ENCODE measurements around the gene OTP.
A peak's percentile ranks its signal among the peaks of the same experiment; 100 is the strongest.

The OTP gene

GRCh38 chr5:77635917-77636640, 2.4 kb downstream of the OTP start:
- no peak for DNase-seq (ENCODE audit: low read depth in 1 of 2, low spot score in 1 of 2)
- no peak overlapping the region for H3K4me3 ChIP-seq (replicated peaks; ENCODE audit: insufficient read depth, low read length)

GRCh38 chr5:77635067-77635916, 3.2 kb downstream of the OTP start:
- DNase-seq (ENCODE audit: low read depth in 1 of 2, low spot score in 1 of 2) = no peak
- H3K4me3 ChIP-seq (replicated peaks; ENCODE audit: insufficient read depth, low read length) = no peak overlapping the region
- no peak overlapping the region for H3K27ac ChIP-seq (replicated peaks)
- no peak for TF ChIP-seq CTCF (IDR thresholded peaks at IDR 0.05; ENCODE audit: insufficient read depth, low read length)
- TF ChIP-seq REST (IDR thresholded peaks at IDR 0.05; ENCODE audit: insufficient replicate concordance, low read depth) = peak; percentile 93
- peaks cover 28% of the 10 kb centered on the region for H3K27me3 ChIP-seq (ENCODE audit: insufficient read depth, poor library complexity, severe bottlenecking)

More at GRCh38 chr5:77635917-77636640, 2.4 kb downstream of the OTP start:
- TF ChIP-seq GABPA (IDR thresholded peaks at IDR 0.05; ENCODE audit: low read depth) (no peak), SPI1 (IDR thresholded peaks at IDR 0.05; ENCODE audit: borderline replicate concordance, low read depth) (no peak), POLR2AphosphoS5 (IDR thresholded peaks at IDR 0.05; ENCODE audit: low read depth) (no peak), CTCF (IDR thresholded peaks at IDR 0.05; ENCODE audit: insufficient read depth, low read length) (no peak), REST (IDR thresholded peaks at IDR 0.05; ENCODE audit: insufficient replicate concordance, low read depth) (no peak)
- Histone ChIP-seq H3K27me3 (ENCODE audit: insufficient read depth, poor library complexity, severe bottlenecking) (peaks cover 28% of the 10 kb centered on the region), H3K27ac (replicated peaks) (no peak overlapping the region)

GRCh38 chr5:77633709-77634108, 4.8 kb downstream of the OTP start:
- no peak for TF ChIP-seq REST (IDR thresholded peaks at IDR 0.05; ENCODE audit: insufficient replicate concordance, low read depth)
- TF ChIP-seq CTCF (IDR thresholded peaks at IDR 0.05; ENCODE audit: insufficient read depth, low read length) = no peak
- no peak for TF ChIP-seq POLR2AphosphoS5 (IDR thresholded peaks at IDR 0.05; ENCODE audit: low read depth)
- TF ChIP-seq SPI1 (IDR thresholded peaks at IDR 0.05; ENCODE audit: borderline replicate concordance, low read depth) = no peak
- no peak for TF ChIP-seq GABPA (IDR thresholded peaks at IDR 0.05; ENCODE audit: low read depth)
- H3K27ac ChIP-seq (replicated peaks) = no peak overlapping the region
- DNase-seq (ENCODE audit: low read depth in 1 of 2, low spot score in 1 of 2) = no peak
- peaks cover 17% of the 10 kb centered on the region for H3K27me3 ChIP-seq (ENCODE audit: insufficient read depth, poor library complexity, severe bottlenecking)
- H3K4me3 ChIP-seq (replicated peaks; ENCODE audit: insufficient read depth, low read length) = no peak overlapping the region

Measured in HL-60 (cell line).